ENCODE data around the gene ANKS1A. TPM values are rescaled to one million over a fixed set of nuclear protein-coding genes. Genes with fewer than 3 reads are reported as not detected.

ANKS1A gene
- total RNA-seq, 2 donors from 2014 or later = 26.7 to 30.9 TPM

DNA sequence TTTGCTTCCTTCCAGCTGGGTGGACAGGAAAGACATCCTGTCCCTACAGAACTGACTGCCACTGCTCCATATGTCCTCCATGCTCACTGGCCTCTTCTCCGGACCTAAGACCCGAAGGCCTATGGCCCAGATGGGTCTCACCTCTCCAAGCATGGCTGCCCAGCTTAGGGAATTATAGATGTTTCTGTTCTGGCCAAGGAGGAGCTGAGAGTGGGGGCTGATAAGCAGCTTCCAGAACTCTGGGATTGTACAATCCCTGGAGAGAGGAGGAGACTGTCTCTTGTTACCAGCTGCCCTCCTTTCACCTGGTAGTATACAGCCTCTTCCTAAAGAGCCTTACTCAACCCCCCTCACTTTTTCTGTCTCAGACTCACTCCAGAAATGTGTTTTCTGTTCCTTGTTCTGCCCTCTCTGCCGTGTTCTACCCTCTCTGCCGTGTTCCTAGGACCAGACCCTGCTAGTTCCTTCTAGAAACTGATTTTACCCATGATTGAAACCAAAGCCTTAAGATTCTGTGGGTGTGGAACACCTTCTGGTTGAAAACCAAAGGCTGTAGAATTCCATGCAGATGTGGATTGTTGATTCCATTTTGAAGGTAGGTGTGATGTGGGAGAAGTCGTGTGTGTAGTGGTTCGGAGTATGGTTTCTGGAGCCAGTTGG, 28.7 kb downstream of the ANKS1A start:
- Histone ChIP-seq H3K27me3 (no peaks in the 10 kb centered on the region), H3K27ac (peak overlapping the region; percentile 46 to 63), H3K4me1 (peaks cover 0 to 41% of the 10 kb centered on the region in 2 donors), H3K36me3 (no peaks in the 10 kb centered on the region), H3K9me3 (no peaks in the 10 kb centered on the region), H3K4me3 (no peak overlapping the region)
- no peak for DNase-seq (ENCODE audit: low spot score)
- TF ChIP-seq, protein P1, sequence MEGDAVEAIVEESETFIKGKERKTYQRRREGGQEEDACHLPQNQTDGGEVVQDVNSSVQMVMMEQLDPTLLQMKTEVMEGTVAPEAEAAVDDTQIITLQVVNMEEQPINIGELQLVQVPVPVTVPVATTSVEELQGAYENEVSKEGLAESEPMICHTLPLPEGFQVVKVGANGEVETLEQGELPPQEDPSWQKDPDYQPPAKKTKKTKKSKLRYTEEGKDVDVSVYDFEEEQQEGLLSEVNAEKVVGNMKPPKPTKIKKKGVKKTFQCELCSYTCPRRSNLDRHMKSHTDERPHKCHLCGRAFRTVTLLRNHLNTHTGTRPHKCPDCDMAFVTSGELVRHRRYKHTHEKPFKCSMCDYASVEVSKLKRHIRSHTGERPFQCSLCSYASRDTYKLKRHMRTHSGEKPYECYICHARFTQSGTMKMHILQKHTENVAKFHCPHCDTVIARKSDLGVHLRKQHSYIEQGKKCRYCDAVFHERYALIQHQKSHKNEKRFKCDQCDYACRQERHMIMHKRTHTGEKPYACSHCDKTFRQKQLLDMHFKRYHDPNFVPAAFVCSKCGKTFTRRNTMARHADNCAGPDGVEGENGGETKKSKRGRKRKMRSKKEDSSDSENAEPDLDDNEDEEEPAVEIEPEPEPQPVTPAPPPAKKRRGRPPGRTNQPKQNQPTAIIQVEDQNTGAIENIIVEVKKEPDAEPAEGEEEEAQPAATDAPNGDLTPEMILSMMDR (IDR thresholded peaks at IDR 0.05) = no peak

DNA sequence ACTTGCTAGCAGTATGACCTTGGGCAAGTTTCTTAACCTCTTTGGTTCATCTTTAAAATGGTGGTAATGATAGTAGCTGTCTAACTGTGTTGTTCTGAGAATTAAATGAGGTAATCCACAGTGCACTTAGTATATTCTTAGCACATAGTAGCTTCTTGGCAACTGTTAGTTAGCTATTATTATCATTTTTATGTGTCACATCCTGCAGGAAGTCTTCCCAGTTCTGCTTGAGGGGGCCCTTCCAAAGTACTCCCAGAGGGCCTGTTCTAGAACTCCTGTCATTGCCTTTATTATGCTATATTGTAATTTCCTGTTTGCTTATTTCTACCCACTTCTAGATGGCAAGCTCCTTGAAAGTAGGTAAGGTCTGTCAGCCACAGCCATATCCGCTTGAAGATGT, 30.6 kb downstream of the ANKS1A start:
- Histone ChIP-seq H3K27ac (peak overlapping the region in 1 of 2 donors; percentile 14), H3K4me1 (peaks cover 0 to 41% of the 10 kb centered on the region in 2 donors), H3K27me3 (no peaks in the 10 kb centered on the region), H3K9me3 (no peaks in the 10 kb centered on the region), H3K36me3 (no peaks in the 10 kb centered on the region), H3K4me3 (no peak overlapping the region)
- TF ChIP-seq, protein P1 (IDR thresholded peaks at IDR 0.05) = no peak
- no peak for DNase-seq (ENCODE audit: low spot score)

DNA sequence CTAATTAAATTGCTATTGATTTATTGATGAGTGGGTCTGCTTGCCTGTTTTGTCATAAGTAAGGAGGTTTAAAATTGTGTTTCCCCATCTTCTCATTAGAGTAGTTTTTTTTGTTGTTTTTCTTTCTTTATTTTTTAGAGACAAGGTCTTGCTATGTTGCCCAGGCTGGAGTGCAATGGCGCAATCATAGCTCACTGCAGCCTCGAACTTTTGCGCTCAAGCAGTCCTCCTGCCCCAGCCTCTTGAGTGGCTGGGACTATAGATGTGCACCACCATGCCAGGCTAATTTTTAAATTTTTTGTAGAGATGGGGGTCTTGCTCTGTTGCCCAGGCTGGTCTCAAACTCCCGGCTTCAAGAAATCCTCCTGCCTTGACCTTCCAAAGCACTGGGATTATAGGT, 31.0 kb downstream of the ANKS1A start:
- H3K4me1 ChIP-seq = peaks cover 0 to 41% of the 10 kb centered on the region in 2 donors
- no peaks in the 10 kb centered on the region for H3K27me3 ChIP-seq
- H3K4me3 ChIP-seq = no peak overlapping the region
- TF ChIP-seq, protein P1 (IDR thresholded peaks at IDR 0.05) = no peak
- H3K27ac ChIP-seq = no peak overlapping the region
- no peaks in the 10 kb centered on the region for H3K36me3 ChIP-seq
- no peaks in the 10 kb centered on the region for H3K9me3 ChIP-seq
- no peak for DNase-seq (ENCODE audit: low spot score)

DNA sequence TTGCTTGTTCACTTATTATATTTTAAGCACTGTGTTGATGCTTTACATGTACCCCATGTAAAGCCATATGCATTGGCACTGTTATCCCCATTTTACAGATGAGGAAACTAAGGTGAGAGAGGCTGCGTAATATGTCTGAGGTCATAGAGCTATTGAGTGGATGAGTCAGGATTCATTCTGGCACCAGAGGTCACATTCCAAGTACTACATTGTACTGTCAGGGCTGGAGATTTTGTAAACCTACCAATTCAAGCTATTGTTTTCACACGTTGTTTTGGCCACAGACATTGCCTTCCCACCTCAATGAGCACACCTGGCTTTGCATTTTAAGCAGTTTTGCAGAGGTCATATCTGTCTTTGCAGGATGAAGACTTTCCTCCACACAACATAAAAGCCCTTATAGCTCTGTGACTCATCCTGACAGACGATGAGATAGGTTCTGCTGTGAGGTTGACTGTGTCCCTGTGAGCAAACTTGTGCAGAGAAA, 33.2 kb downstream of the ANKS1A start:
- Histone ChIP-seq H3K4me3 (no peak overlapping the region), H3K27me3 (no peaks in the 10 kb centered on the region), H3K27ac (no peak overlapping the region), H3K36me3 (no peaks in the 10 kb centered on the region), H3K9me3 (no peaks in the 10 kb centered on the region), H3K4me1 (peaks cover 0 to 26% of the 10 kb centered on the region in 2 donors)
- TF ChIP-seq, protein P1 (IDR thresholded peaks at IDR 0.05) = no peak
- DNase-seq (ENCODE audit: low spot score) = no peak

DNA sequence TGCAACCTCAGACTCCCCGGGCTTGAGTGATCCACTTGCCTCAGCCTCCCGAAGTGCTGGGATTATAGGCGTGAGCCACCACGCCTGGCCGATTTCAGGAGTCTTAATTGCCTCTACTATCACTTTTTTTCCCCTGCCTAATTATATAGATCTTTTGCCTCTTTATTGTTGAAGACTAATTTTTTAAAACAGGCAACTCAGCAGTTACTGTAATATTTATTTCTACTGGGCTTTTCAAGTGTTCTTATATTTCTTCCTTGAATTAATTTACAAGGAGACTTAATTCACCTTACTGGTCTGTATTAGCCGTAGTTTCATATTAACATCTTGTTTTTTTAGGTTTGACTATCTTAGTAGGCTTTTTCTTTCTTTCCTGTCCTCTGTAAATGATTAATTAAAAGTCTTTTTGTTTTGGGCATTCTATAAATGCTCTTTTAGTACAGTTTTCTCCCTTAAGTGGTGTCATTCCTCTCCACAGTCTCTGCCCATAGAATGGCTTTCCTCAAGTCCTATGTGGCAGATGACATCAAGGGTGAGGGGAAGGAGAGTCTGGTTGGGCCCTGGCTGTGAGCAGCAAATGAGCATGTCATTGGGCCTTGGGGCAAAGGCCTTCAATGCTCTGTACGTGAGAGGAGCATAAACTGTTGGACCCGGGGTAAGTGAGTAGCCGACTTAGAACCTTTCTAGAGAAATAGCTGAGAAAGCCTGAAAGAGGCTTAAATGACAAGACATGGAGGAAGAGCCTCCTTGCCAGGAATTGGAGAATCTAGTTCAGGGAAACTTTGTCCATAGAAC, 36.0 kb downstream of the ANKS1A start:
- DNase-seq (ENCODE audit: low spot score) = no peak
- TF ChIP-seq, protein P1 (IDR thresholded peaks at IDR 0.05) = no peak
- H3K36me3 ChIP-seq = no peaks in the 10 kb centered on the region
- H3K27me3 ChIP-seq = no peaks in the 10 kb centered on the region
- peaks cover 0 to 11% of the 10 kb centered on the region in 2 donors for H3K4me1 ChIP-seq
- no peaks in the 10 kb centered on the region for H3K9me3 ChIP-seq
- H3K27ac ChIP-seq = no peak overlapping the region
- H3K4me3 ChIP-seq = no peak overlapping the region
